GM12875 (cell line): ENCODE measurements around the gene RNU2-63P.

Experiments
- H3K4me3 ChIP-seq: one replicate; pipeline ENCODE4 v1.5.1; 2011; ENCODE audit warnings: low read depth, low read length, control low read depth
- TF ChIP-seq, protein P1 (sequence below): IDR thresholded peaks from 2 replicates; pipeline ENCODE4 v1.5.1; 2011; ENCODE audit warnings: low read depth, mild to moderate bottlenecking, control low read depth, inconsistent platforms, low read length, moderate library complexity, borderline replicate concordance; ENCODE audit not compliant: insufficient read depth

Gene RNU2-63P

DNA sequence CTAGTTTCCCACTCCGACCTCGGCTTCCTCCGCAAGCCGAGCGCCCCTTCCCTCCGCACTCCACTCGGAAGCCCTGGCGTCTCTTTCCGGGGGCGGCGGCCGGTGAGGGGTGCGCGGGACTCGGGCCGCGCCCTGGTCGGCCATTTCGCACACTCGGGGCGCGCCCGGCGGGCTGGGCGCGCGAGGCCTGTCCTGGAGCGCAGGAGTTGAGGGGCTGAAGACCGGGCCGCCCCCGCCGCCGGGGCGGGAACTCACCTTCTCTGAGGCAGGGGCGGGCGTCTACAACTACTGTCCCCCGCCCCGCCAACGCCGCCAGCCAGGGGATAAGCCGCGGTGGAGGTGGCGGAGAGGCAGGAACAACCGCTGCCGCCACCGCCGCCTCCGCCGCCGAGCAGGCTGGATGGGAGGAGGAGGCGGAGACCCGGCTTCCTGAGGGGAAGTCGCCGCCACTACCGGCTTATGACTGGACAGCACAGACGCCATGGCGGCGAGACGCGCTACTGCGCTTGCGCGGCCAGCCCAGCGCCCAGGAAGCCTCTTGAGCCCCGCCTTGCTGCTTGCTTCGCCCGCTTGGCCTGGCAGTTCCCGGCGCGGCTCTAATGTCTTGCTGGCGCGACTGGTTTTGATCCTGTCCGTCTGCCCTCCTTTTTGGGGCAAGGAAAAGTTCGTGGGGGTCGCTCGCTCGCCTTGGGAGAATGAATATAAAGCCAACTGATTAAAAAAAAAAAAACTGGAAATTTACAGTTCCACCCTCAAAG lies 39.2 kb upstream of the RNU2-63P start, which contains the start of gene KRCC1:
KRCC1 (minus strand) TSS at position 413 of the 758 bp plus-strand sequence. CDS start 27,220 bp downstream, outside the sequence.
- TF ChIP-seq, protein P1, sequence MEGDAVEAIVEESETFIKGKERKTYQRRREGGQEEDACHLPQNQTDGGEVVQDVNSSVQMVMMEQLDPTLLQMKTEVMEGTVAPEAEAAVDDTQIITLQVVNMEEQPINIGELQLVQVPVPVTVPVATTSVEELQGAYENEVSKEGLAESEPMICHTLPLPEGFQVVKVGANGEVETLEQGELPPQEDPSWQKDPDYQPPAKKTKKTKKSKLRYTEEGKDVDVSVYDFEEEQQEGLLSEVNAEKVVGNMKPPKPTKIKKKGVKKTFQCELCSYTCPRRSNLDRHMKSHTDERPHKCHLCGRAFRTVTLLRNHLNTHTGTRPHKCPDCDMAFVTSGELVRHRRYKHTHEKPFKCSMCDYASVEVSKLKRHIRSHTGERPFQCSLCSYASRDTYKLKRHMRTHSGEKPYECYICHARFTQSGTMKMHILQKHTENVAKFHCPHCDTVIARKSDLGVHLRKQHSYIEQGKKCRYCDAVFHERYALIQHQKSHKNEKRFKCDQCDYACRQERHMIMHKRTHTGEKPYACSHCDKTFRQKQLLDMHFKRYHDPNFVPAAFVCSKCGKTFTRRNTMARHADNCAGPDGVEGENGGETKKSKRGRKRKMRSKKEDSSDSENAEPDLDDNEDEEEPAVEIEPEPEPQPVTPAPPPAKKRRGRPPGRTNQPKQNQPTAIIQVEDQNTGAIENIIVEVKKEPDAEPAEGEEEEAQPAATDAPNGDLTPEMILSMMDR, result no peak

DNA sequence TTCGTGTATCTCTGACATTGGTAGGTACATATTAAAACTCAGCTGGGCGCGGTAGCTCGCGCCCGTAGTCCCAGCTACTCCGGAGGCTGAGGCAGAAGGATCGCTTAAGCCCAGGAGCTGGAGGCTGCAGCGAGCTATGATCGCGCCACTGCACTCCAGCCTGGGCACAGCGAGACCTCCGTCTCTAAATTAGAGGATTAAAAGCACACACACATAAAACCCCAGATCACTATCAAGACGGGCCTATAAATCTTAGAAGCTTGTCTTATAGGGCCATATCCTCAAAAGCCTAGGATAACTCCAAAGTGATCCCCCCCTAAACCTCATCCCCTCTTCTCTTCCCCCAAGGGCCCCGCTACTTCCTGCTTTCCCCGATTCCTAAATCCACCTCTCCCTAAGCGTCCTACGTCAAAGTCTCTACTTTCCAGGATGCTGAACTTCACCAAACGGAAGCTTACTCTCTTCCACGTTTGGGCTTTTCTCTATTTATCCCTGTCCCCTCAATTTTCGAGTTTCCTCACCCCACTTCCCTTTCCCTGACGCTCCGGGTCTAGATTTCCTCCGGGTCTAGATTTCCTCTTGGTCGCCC lies 38.5 kb upstream of the RNU2-63P start:
- TF ChIP-seq, protein P1, result no peak

More for the DNA sequence above, 39.2 kb upstream of the RNU2-63P start, which contains the start of gene KRCC1:
- H3K4me3 ChIP-seq, result peak within 1 kb of the TSS; percentile 59

DNA sequence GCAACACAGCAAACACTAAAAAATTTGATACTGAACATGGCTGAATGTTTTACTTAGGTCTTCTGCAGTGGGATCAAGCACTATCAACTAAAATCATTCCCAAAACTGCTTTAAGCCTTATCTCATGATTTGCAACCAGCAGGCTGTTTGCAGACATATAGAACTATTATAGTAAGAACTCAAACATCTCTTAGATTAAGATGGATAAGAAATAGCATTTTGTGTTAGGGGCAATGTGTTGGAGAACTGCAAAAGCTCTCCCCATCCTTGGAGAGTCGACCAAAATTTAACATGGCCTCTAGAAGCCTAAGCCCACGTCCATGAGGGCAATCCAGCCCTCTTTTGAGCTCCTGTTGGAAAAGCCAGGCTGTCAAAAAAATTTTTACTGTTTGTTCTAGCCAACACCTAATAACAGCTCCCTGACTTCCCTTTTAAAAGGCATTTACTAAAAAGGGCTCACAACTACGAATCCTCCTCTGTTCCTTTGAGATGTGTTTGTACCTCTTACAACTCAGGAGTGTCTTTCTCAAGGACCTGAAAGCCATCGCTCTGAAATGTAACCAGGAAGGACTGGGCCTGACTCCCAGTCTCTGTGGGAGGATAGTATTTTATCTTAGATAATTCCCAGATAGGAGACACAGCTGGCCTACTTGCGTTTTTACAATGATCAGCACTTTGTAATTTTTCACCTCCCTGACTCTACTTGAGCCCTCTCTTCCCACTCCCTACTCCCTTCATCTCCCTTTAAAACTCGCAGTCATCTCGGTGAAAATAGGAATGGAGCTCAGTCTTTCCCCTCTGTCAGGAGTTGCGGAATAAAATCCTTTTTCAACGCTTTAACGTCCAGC lies 37.8 kb upstream of the RNU2-63P start:
- TF ChIP-seq, protein P1, result no peak
- peak overlapping the region; percentile 59 for H3K4me3 ChIP-seq

More for the DNA sequence above, 38.5 kb upstream of the RNU2-63P start:
- peak overlapping the region; percentile 59 for H3K4me3 ChIP-seq

DNA sequence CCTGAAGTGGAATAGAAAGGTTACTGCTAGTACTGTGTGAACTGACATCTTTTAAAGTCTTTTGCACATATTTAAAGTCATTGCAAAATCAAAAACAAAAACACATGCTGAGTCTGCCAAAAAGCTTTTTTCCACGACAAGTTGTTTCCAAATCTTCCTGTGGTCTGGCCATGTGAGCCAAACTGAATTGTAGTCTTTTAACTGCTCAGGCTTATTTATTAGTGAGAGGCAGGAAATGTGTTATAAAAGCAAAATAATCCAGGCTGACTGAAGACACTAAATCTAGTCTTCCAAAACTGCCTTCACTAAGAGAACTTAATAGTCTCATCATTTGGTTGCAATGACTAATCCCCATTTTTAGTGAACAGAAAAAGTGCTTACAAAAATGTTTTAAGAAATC lies 36.9 kb upstream of the RNU2-63P start:
- TF ChIP-seq, protein P1, result no peak
- no peak overlapping the region for H3K4me3 ChIP-seq

DNA sequence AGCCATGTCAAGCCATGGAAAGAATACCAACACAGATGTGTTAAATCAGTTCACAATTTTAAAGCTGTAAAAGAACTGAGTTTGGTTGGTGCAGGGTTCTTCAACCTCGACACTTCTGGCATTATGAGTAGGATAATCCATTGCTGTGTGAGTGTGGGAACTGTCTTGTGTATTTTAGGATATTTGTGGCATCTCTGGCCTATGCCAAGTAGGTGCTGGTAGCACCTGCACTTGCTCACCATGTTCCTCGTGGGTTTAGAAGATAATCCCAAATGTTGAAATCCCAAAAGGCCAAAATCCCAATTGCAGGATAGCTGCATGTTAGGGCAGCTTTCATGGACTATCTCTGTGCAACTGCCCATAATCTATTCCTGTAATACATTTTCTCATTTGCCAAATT lies 35.4 kb upstream of the RNU2-63P start:
- TF ChIP-seq, protein P1, result no peak

DNA sequence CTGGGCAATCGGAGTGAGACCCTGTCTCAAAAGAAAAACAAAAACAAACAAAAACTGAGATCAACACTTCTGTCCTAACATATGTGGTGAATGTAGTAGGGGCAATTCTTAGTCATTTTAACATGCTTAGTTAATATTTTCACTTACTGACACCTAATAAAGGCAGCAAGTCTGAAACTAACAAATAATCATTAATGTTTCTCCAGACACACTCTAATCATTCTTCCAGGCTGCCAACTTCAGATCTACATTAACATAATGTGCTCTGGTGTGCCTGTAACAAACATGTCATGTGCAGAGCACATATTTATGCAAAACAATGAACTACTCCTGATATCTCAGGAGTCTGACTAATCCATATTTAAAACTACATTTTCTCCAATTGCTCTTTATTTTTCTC lies 33.3 kb upstream of the RNU2-63P start:
- no peak overlapping the region for H3K4me3 ChIP-seq
- TF ChIP-seq, protein P1, result no peak

More for the DNA sequence above, 35.4 kb upstream of the RNU2-63P start:
- no peak overlapping the region for H3K4me3 ChIP-seq
